NCI-H345 treated with DMSO at 0.1 percent for 48 hours (cell line): ENCODE data around the gene SLC2A13.
A peak's percentile ranks its signal among the peaks of the same experiment; 100 is the strongest.
"Not testable (repeated sequence)": the region's sequence is repeated elsewhere in the genome, so short reads cannot be mapped to it uniquely, and the experiment has no call there.

ENCODE experiments used
- DNase-seq: peaks from one replicate; lab custom pipeline; 2025; ENCODE audit not compliant: unreplicated experiment; lab: John Stamatoyannopoulos, UW

Gene SLC2A13

DNA sequence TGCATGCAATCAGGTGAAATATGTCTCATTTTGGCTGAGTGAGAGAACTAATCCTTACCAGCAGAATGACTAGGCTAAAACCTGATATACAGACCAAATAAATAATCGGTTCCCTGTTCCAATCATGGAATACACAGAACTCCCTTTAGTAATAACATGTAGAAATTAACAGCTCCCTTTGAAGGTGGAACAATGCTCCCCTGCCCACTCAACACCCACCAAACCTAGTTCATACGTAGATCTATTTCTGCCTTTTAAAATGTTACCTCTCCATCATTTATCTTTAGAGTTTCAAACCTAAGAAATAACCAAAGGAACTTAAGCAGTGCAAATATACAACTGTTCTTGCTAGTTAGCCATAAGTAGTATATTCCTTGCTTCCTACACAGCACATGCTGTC is 332.6 kb downstream of the SLC2A13 start:
- DNase-seq = no peak

DNA sequence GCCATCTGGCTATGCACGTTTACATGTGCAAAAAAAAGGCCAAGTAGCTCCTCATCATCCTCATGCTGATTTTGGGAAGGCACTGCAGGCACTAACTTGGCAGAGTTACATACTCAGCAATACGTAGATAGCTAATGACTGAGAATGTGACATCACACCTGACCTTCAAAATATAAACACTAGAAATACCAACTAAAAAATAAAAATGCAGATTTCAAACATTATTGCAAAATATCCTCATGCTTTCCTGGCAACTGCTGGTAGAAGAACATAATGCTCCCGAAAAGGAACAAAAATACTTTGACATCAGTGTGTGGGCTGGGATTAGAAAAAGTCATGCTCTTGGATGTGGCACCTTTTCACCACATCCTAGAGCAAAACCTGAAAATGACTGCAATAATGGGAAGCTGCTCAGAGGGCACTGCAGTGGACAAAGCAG is 333.0 kb downstream of the SLC2A13 start:
- no peak for DNase-seq

DNA sequence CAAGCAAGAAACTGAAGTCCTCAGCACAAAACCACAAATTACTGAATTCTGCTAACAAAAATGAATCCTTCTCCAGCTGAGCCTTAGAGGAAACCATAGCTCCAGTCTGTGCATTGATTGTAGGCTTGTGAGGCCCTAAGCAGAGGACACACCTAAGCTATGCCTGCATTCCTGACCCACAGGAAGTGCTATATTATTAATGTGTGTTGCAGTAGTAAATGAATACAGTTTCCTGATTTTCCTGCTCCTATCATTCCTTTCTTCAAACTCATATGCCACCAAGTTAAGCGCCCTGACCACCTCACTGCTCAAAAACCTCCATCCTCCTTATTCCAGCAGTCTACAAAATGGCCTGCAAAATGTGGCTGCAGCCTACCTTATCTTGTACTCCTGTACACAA is 334.4 kb downstream of the SLC2A13 start:
- no peak for DNase-seq

DNA sequence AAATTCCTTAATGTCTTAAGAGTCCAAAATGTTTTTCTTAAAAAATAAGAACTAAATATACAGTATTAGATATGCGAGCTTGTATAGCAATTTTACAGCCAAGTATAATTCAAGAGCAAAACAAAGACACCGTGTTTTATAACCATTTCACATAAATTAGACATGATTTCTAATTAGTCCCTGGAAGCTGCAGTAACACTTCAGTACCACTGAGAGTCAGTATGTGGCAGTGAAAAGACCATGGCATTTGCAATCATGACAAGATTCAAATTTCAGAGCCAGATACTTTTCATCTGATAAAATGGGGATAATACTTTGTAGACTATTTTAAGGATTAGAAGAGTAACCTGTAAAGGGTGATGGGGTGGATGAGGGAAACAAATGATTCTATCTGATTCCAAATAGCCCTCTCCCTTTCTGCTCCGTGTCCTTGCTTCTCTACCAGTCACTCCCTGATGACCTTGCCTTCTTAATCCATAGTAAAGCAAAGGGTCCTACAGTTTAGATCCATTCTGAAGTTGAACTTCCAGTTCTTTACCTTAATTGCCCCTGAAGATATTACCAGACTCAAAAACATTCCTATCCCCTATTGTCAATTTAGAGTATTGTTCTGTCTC is 340.8 kb downstream of the SLC2A13 start:
- DNase-seq = peak; percentile 13

DNA sequence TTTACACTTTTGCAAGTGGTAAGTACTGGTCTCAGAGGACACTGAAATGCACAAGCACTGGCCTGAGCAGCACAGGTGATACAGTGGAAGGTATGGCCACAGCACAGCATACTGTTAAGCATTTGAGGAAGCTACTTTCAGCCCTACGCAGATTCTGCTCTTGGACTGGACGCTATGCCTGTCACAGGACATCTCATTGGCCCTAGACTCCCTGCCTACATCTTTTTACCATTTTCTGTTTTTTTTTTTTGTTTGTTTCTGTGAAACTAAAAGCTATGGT is 342.1 kb downstream of the SLC2A13 start:
- DNase-seq = no peak

DNA sequence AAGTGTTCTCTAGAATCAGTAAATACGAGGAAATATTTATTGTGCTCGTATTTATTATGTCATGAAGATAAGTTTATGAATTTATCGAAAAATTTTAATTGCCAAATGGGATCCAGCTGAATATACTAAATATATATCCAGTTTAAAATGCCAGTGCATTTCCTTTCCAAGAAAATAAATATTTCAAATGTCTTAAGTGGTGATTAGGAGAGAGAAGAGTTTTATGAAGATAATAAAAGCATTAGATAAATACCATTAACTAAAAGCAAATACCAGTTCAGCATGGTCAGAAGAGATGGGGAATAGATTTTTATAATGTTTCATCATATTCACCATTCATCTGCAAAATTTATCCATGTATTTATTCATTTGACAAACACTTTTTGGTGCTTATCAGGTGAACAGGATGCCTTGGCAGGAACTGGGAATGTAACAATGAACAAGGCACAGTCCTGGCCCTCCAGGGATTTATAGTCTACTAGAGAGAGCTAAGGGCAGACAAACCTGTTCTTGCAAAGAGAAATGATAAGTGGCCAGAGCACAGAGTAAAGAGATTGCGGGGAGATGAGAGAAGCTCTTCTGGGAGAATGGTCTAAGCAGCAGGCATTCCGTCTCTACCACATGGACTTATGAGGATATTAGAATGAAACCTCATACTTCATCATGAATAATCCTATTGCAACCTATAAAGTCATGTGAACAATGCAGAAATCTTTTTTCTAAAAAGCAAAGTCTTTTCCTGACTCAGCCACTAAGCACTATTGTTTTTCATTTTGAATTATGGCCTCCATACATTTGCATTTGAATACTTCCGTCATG is 342.6 kb downstream of the SLC2A13 start:
- peak; percentile 11 for DNase-seq

DNA sequence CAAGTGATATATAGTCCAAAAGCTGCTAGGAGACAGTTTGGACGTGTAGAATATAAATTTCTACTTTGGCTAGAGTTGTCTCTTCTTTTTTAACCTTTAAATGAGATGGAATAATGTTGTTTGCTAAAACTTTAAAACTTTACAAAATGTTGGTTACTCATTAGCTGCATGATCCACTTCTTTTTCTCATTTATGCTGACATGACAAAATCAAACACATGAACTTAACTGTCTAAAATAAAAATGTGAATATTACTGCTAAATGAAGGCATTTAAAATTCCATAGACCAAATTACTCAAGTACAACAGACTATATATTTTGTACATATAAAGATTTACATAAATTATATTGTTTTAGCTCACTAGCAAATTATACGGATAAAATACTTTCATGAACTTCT is 350.4 kb downstream of the SLC2A13 start:
- no peak for DNase-seq

DNA sequence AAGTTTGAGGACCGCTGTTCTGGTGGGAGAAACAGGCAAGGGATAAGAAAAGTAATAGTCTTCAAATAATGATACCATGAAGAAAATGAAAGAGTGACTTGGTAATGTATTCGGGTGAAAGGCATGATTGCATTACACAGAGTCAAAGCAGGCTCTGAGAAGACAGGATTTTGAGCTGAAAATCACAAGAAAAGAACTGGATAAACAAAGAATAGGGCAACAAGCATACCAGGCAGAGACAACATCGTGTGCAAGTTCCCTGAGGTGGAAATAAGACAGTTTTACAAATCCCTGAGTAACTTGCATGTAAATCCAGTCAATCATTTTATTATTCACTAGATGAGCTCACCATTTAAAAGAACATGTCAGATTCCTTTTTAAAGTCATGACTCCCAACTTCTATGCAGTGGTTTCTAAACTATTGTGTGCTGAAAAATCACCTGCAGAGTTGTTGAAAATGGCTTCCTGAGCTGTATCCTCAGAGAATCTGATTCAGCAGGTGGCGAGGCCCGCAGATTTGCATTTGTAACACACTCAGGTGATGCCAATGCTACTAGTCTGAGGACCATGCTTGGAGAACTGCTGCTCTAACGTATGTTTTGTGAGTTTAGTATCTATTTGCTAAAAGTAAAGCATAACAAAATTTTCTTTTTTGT is 353.3 kb downstream of the SLC2A13 start:
- DNase-seq = no peak

DNA sequence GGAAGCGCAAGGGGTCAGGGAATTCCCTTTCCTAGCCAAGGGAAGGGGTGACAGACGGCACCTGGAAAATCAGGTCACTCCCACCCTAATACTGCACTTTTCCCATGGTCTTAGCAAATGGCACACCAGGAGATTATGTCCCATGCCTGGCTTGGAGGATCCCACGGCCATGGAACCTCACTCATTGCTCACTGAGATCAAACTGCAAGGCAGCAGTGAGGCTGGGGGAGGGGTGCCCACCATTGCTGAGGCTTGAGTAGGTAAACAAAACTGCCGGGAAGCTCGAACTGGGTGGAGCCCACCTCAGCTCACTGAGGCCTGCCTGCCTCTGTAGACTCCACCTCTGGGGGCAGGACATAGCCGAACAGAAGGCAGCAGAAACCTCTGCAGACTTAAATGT is 359.7 kb downstream of the SLC2A13 start:
- not testable (repeated sequence) for DNase-seq

DNA sequence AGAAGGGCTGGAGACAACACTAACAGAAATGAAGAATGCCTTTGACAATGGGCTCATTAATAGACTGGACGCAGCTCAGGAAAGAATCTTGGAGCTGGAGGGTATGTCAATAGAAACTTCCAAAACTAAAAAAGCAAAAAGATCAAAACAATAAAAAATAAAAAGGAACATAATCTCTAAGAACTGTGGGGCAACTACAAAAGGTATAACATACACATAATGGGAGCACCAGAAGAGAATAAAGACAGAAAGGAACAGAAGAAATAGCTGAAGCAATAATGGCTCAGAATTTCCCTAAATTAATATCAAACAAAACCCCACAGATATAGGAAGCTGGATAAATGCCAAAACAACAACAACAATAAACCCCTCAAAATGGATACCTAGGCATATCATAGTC is 362.2 kb downstream of the SLC2A13 start:
- no peak for DNase-seq

DNA sequence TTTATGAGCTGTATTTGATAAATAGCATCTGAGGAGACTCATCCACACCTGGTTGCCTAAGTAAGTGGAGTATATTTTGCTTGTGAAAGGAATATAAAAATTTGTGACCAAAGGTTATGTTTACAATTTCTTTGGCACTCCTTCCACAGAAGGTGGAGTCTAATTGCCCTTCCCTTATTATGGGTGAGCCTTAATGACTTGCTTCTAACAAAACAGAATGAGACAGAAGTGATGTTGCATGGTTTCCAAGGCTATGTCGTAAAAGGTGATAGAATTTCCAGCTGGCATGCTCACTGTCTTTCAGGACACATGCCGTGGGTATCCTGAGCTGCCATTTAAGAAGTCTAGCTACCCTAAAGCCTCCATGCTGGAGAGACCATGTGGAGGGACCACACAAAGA is 369.5 kb downstream of the SLC2A13 start:
- DNase-seq = no peak

DNA sequence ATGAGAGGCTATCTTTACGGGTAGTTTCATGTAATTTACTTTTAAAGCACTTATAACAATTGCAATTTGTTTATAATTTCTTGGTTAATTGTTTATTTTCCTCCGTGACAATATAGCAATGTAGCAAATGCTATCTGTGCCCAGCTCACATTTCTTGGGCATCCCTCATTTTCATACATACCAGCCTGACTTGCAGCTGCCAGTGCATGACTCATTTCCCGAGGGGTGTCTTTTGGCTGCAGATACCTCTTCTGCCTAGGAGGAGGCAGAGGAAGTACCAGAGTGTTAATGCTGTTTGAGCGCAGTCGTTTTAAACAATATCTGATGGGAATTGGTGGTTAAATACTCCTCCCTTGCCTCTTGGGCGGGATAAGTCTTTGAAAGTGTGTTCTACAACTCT is 382.1 kb downstream of the SLC2A13 start:
- DNase-seq = no peak

DNA sequence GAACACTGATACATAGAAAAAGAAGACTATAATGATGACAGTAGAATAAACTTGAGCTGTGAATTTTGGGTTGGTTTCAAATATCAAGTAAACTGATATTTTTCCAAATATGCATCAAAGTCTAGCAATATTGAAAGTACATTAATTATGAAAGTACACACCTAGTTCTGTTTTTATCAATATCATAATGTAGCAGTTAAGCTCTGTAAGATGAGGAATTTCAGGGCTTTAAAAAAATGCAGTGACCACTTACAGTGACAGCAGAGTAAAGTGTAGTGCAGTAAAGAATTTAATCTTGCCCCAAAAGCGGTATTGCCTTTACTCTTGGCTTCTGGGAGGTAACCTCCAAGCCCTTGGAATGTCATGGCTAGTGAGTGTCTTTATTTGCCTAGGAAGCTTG is 383.4 kb downstream of the SLC2A13 start:
- no peak for DNase-seq

DNA sequence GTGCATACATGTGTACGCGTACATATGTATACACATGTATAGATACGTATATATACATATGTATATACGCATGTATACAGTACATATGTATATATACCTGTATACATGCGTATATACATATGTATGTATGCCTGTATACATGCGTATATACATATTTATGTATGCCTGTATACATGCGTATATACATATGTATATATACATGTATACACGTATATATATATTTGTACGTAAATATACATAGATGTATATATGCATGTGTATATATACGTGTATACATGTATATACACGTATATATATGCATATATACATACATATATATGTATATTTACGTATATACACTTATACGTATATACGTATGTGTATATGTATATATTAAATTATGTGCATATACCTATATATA is 392.3 kb downstream of the SLC2A13 start:
- no peak for DNase-seq

DNA sequence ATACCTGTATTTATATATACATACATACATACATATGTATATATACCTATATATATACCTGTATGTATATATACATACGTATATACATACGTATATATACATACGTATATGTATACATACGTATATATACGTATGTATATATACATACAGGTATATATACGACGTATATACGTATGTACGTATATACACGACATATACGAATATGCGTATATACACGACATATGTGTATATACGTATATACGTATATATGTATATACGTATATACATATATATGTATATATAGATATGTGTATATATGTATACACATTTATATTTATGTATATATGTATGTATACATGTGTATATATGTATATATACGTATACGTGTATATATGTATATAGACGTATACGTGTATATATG is 393.5 kb downstream of the SLC2A13 start:
- DNase-seq = no peak
